ENCODE measurements around the gene LRR1. TPM values are rescaled to one million over a fixed set of nuclear protein-coding genes. Genes with fewer than 3 reads are reported as not detected.
"Not testable (repeated sequence)": the region's sequence is repeated elsewhere in the genome, so short reads cannot be mapped to it uniquely, and the experiment has no call there.

Gene LRR1
- polyA plus RNA-seq, 4 donors: 13.3 to 21.0 (median 16.2) TPM

- not testable (repeated sequence) for H3K9me3 ChIP-seq (ENCODE audit: control insufficient read depth in 2 of 2, insufficient read depth in 1 of 2, low read depth in 1 of 2, low read length in 1 of 2); FAIRE-seq; H3K27me3 ChIP-seq (ENCODE audit: control insufficient read depth in 3 of 3, insufficient read depth in 3 of 3, low read length in 3 of 3); H3K4me1 ChIP-seq (ENCODE audit: control insufficient read depth in 3 of 3, insufficient read depth in 2 of 3, low read depth in 1 of 3, low read length in 2 of 3); DNase-seq
- Histone ChIP-seq H3K4me3 (ENCODE audit: low read depth in 1 of 3, low read length in 3 of 3) (peak overlapping the region; percentile 77 to 87 (median 81)), H3K36me3 (ENCODE audit: control insufficient read depth in 3 of 3, insufficient read depth in 2 of 3, low read depth in 1 of 3, low read length in 3 of 3) (peaks cover 0 to 23% (median 5%) of the 10 kb centered on the region in 3 donors), H3K27ac (ENCODE audit: low read depth in 1 of 3, low read length in 2 of 3) (peak overlapping the region in 2 of 3 donors; percentile 98 to 99)
- 8 to 50% (median 15%) methylated on average over 19 of the region's 19 CpGs for WGBS, 3 donors
Measured at GRCh38 chr14:49619273-49619672, 20.5 kb downstream of the LRR1 start.

DNA sequence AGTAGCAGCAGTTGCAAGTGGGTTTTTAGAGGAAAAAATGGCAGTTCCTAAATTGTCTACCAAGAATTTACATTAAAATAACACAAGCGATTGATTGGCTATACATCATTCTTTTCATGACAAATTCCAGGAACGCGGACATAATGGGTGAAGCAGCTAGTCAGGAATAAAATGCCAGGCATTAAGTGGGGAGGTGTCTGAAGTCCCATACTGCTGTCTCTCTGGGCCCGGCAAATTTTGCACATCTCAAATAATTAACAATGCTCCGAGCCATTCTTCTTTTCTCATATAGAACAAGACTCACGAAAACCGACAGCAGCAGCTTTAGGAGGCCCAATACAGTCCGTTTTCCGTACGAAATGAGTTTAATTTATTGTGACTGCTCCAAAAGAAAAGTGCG lies 21.0 kb downstream of the LRR1 start:
- peaks cover 0 to 9% (median 5%) of the 10 kb centered on the region in 3 donors for H3K4me1 ChIP-seq (ENCODE audit: control insufficient read depth in 3 of 3, insufficient read depth in 2 of 3, low read depth in 1 of 3, low read length in 2 of 3)
- peaks cover 0 to 23% (median 5%) of the 10 kb centered on the region in 3 donors for H3K36me3 ChIP-seq (ENCODE audit: control insufficient read depth in 3 of 3, insufficient read depth in 2 of 3, low read depth in 1 of 3, low read length in 3 of 3)
- peak overlapping the region; percentile 86 to 99 (median 98) for H3K27ac ChIP-seq (ENCODE audit: low read depth in 1 of 3, low read length in 2 of 3)
- DNase-seq: no peak
- no peaks in the 10 kb centered on the region for H3K9me3 ChIP-seq (ENCODE audit: control insufficient read depth in 2 of 2, insufficient read depth in 1 of 2, low read depth in 1 of 2, low read length in 1 of 2)
- 0 to 1% (median 0%) methylated on average over 11 of the region's 11 CpGs for WGBS, 3 donors
- peak overlapping the region; percentile 77 to 87 (median 81) for H3K4me3 ChIP-seq (ENCODE audit: low read depth in 1 of 3, low read length in 3 of 3)
- FAIRE-seq: no peak
- H3K27me3 ChIP-seq (ENCODE audit: control insufficient read depth in 3 of 3, insufficient read depth in 3 of 3, low read length in 3 of 3): no peaks in the 10 kb centered on the region

- no peak for FAIRE-seq
- WGBS, 3 donors: 0% methylated on average over 74 to 85 of the region's 85 CpGs
Measured at GRCh38 chr14:49620182-49621113, 21.7 kb downstream of the LRR1 start, which contains the start of the genes MGAT2 and RPL36AL. Gene MGAT2, plus strand, starts transcription at chr14:49620799. Its CDS starts 470 bp downstream, at chr14:49621269. Gene RPL36AL, minus strand, starts transcription at chr14:49620626. Its CDS starts 1,522 bp downstream, at chr14:49619104.

GRCh38 chr14:49621114-49621881 lies 22.6 kb downstream of the LRR1 start:
- Histone ChIP-seq H3K4me3 (ENCODE audit: low read depth in 1 of 3, low read length in 3 of 3) (peak overlapping the region; percentile 77 to 87 (median 81)), H3K9me3 (ENCODE audit: control insufficient read depth in 2 of 2, insufficient read depth in 1 of 2, low read depth in 1 of 2, low read length in 1 of 2) (no peaks in the 10 kb centered on the region), H3K36me3 (ENCODE audit: control insufficient read depth in 3 of 3, insufficient read depth in 2 of 3, low read depth in 1 of 3, low read length in 3 of 3) (peaks cover 0 to 19% (median 5%) of the 10 kb centered on the region in 3 donors), H3K27me3 (ENCODE audit: control insufficient read depth in 3 of 3, insufficient read depth in 3 of 3, low read length in 3 of 3) (no peaks in the 10 kb centered on the region), H3K4me1 (ENCODE audit: control insufficient read depth in 3 of 3, insufficient read depth in 2 of 3, low read depth in 1 of 3, low read length in 2 of 3) (peaks cover 0 to 9% (median 5%) of the 10 kb centered on the region in 3 donors), H3K27ac (ENCODE audit: low read depth in 1 of 3, low read length in 2 of 3) (peak overlapping the region; percentile 86 to 99 (median 86))
- FAIRE-seq: no peak
- peak in 1 of 2 donors; percentile 66 for DNase-seq
- 1 to 2% (median 2%) methylated on average over 39 to 65 of the region's 65 CpGs for WGBS, 3 donors

More at GRCh38 chr14:49620182-49621113, 21.7 kb downstream of the LRR1 start, which contains the start of the genes MGAT2 and RPL36AL:
- Histone ChIP-seq H3K36me3 (ENCODE audit: control insufficient read depth in 3 of 3, insufficient read depth in 2 of 3, low read depth in 1 of 3, low read length in 3 of 3) (peaks cover 0 to 20% (median 5%) of the 10 kb centered on the region in 3 donors), H3K4me1 (ENCODE audit: control insufficient read depth in 3 of 3, insufficient read depth in 2 of 3, low read depth in 1 of 3, low read length in 2 of 3) (peaks cover 0 to 9% (median 5%) of the 10 kb centered on the region in 3 donors), H3K9me3 (ENCODE audit: control insufficient read depth in 2 of 2, insufficient read depth in 1 of 2, low read depth in 1 of 2, low read length in 1 of 2) (no peaks in the 10 kb centered on the region), H3K27ac (ENCODE audit: low read depth in 1 of 3, low read length in 2 of 3) (peak within 1 kb of the TSS; percentile 86 to 99 (median 98)), H3K27me3 (ENCODE audit: control insufficient read depth in 3 of 3, insufficient read depth in 3 of 3, low read length in 3 of 3) (no peaks in the 10 kb centered on the region), H3K4me3 (ENCODE audit: low read depth in 1 of 3, low read length in 3 of 3) (peak within 1 kb of the TSS; percentile 77 to 87 (median 81))
- peak; percentile 98 to 99 for DNase-seq

- no peak for DNase-seq
- peak overlapping the region in 2 of 3 donors; percentile 86 to 99 for H3K27ac ChIP-seq (ENCODE audit: low read depth in 1 of 3, low read length in 2 of 3)
- no peak for FAIRE-seq
- peaks cover 0 to 9% (median 5%) of the 10 kb centered on the region in 3 donors for H3K4me1 ChIP-seq (ENCODE audit: control insufficient read depth in 3 of 3, insufficient read depth in 2 of 3, low read depth in 1 of 3, low read length in 2 of 3)
- 6 to 41% (median 21%) methylated on average over 3 of the region's 3 CpGs for WGBS, 3 donors
- peak overlapping the region; percentile 77 to 87 (median 81) for H3K4me3 ChIP-seq (ENCODE audit: low read depth in 1 of 3, low read length in 3 of 3)
- H3K27me3 ChIP-seq (ENCODE audit: control insufficient read depth in 3 of 3, insufficient read depth in 3 of 3, low read length in 3 of 3): no peaks in the 10 kb centered on the region
- H3K9me3 ChIP-seq (ENCODE audit: control insufficient read depth in 2 of 2, insufficient read depth in 1 of 2, low read depth in 1 of 2, low read length in 1 of 2): no peaks in the 10 kb centered on the region
- peaks cover 0 to 21% (median 7%) of the 10 kb centered on the region in 3 donors for H3K36me3 ChIP-seq (ENCODE audit: control insufficient read depth in 3 of 3, insufficient read depth in 2 of 3, low read depth in 1 of 3, low read length in 3 of 3)
Measured at GRCh38 chr14:49622022-49622607, 23.4 kb downstream of the LRR1 start.

DNA sequence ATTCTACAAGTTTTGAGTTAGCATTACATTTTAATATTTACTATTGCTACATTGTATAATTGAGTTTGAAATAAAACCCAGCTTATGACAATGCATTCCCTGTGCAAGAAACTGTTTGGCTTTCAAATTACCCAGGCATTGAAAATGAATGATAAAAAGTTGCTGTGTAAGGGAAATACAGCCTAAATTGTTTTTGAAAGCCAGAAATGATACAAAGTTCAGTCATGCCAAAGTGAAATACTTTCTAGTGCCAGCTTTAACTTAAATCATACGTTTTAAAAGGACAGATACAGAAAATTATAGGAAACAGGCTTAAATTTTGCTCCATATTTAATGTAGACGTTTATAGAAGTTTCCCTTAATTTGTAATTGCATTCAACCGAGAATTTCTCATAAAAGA lies 24.6 kb downstream of the LRR1 start:
- Histone ChIP-seq H3K36me3 (ENCODE audit: control insufficient read depth in 3 of 3, insufficient read depth in 2 of 3, low read depth in 1 of 3, low read length in 3 of 3) (peaks cover 0 to 17% (median 1%) of the 10 kb centered on the region in 3 donors), H3K27ac (ENCODE audit: low read depth in 1 of 3, low read length in 2 of 3) (peak overlapping the region in 2 of 3 donors; percentile 6 to 24), H3K4me1 (ENCODE audit: control insufficient read depth in 3 of 3, insufficient read depth in 2 of 3, low read depth in 1 of 3, low read length in 2 of 3) (peaks cover 0 to 9% (median 5%) of the 10 kb centered on the region in 3 donors), H3K4me3 (ENCODE audit: low read depth in 1 of 3, low read length in 3 of 3) (peak overlapping the region in 1 of 3 donors; percentile 35), H3K9me3 (ENCODE audit: control insufficient read depth in 2 of 2, insufficient read depth in 1 of 2, low read depth in 1 of 2, low read length in 1 of 2) (no peaks in the 10 kb centered on the region), H3K27me3 (ENCODE audit: control insufficient read depth in 3 of 3, insufficient read depth in 3 of 3, low read length in 3 of 3) (no peaks in the 10 kb centered on the region)
- DNase-seq (no peak), FAIRE-seq (no peak)
- WGBS, 3 donors: 11 to 44% (median 14%) methylated on average over 3 of the region's 3 CpGs

DNA sequence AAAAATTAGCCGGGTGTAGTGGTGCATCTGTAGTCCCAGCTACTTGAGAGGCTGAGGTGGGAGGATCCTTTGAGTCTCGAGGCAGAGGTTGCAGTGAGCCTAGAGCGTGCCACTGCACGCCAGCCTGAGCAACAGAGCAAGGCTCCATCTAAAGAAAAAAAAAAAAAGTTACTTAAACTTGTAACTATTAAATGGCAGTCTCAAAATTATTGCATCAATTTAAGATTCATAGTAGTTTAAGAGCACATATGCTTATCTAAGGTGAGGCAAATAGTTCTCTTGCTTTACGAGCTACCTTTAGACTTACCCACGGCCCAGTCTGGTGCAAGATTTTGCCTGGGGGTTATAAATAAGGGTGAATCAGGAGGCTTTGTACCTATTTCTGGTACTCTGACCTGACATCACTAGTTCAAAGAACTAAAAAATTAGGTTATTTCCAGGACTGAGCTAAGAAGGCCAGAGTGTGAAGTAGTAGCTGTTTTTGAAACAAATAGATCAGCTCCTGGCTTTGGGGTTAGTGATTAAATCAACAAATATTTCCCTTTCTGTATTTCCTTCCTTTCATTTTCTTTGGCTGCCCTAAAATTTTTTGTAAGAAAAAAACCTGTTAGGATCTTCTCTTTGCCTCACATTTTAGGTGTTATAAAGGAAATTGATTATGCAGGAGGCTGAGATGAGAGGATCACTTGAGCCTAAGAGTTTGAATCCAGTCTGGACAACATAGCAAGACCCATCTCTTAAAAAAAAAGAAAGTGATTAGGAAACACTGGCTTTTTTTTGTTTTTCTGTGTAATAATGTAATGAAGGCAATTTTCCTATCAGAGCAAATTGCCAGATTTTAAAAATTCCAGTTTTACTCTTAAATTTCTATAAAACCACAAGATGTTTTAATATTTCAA lies 25.4 kb downstream of the LRR1 start:
- Histone ChIP-seq H3K4me3 (ENCODE audit: low read depth in 1 of 3, low read length in 3 of 3) (peak overlapping the region in 1 of 3 donors; percentile 35), H3K4me1 (ENCODE audit: control insufficient read depth in 3 of 3, insufficient read depth in 2 of 3, low read depth in 1 of 3, low read length in 2 of 3) (peaks cover 0 to 9% (median 5%) of the 10 kb centered on the region in 3 donors), H3K27ac (ENCODE audit: low read depth in 1 of 3, low read length in 2 of 3) (peak overlapping the region; percentile 21 to 36 (median 24)), H3K27me3 (ENCODE audit: control insufficient read depth in 3 of 3, insufficient read depth in 3 of 3, low read length in 3 of 3) (no peaks in the 10 kb centered on the region), H3K36me3 (ENCODE audit: control insufficient read depth in 3 of 3, insufficient read depth in 2 of 3, low read depth in 1 of 3, low read length in 3 of 3) (peaks cover 0 to 19% (median 1%) of the 10 kb centered on the region in 3 donors), H3K9me3 (ENCODE audit: control insufficient read depth in 2 of 2, insufficient read depth in 1 of 2, low read depth in 1 of 2, low read length in 1 of 2) (no peaks in the 10 kb centered on the region)
- 12 to 51% (median 16%) methylated on average over 6 of the region's 6 CpGs for WGBS, 3 donors
- FAIRE-seq: no peak
- DNase-seq: peak; percentile 65 to 77

Measured in small intestine (tissue), 7 donors.